OCI-LY1 (cell line): ENCODE results near the gene CTXND2.
"Not testable (repeated sequence)": the region's sequence is repeated elsewhere in the genome, so short reads cannot be mapped to it uniquely, and the experiment has no call there.

ENCODE experiments used
- H2AFZ ChIP-seq: fragments of 200-600 bp; sonication (generic), shearing (Covaris generic); 2 replicates; pipeline ENCODE4 v1.6.0; 2014; ENCODE audit warnings: antibody characterized with exemption, mild to moderate bottlenecking, low read length
- H3F3A ChIP-seq: fragments of 200-600 bp; sonication (generic), shearing (Covaris generic); 2 replicates; pipeline ENCODE4 v1.6.0; 2014; ENCODE audit warnings: mild to moderate bottlenecking, antibody characterized with exemption, low read length, moderate library complexity; ENCODE audit not compliant: insufficient read depth
- H3K27ac ChIP-seq: fragments of 200-600 bp; sonication (generic); 2 replicates; pipeline ENCODE4 v1.5.1; 2014; ENCODE audit warnings: low read length, mixed run types, mild to moderate bottlenecking, low read depth; ENCODE audit not compliant: poor library complexity, severe bottlenecking
- H3K27me3 ChIP-seq: fragments of 200-600 bp; sonication (generic); 2 replicates; pipeline ENCODE4 v1.6.0; 2014; ENCODE audit warnings: antibody characterized with exemption, mild to moderate bottlenecking, low read length, moderate library complexity; ENCODE audit not compliant: insufficient read depth
- H3K36me3 ChIP-seq: fragments of 200-600 bp; sonication (generic); 2 replicates; pipeline ENCODE4 v1.6.1; 2014; ENCODE audit warnings: mild to moderate bottlenecking, antibody characterized with exemption, low read length, moderate library complexity, mixed read lengths; ENCODE audit not compliant: insufficient read depth
- H3K4me1 ChIP-seq: fragments of 200-600 bp; sonication (generic); 2 replicates; pipeline ENCODE4 v1.5.1; 2014; ENCODE audit warnings: mild to moderate bottlenecking, low read length, moderate library complexity; ENCODE audit not compliant: insufficient read depth, severe bottlenecking
- H3K4me2 ChIP-seq: fragments of 200-600 bp; sonication (generic), shearing (Covaris generic); 2 replicates; pipeline ENCODE4 v1.6.1; 2014; ENCODE audit warnings: low read length
- H3K4me3 ChIP-seq: fragments of 200-600 bp; sonication (generic); 2 replicates; pipeline ENCODE4 v1.5.1; 2014; ENCODE audit warnings: low read length, low read depth, mild to moderate bottlenecking, mixed read lengths; ENCODE audit not compliant: poor library complexity, severe bottlenecking
- H3K79me2 ChIP-seq: fragments of 200-600 bp; shearing (Covaris generic); 2 replicates; pipeline ENCODE4 v1.6.1; 2016; ENCODE audit warnings: mixed run types, low read length, mixed read lengths; ENCODE audit not compliant: insufficient read depth
- H3K9ac ChIP-seq: fragments of 200-600 bp; sonication (generic), shearing (Covaris generic); 2 replicates; pipeline ENCODE4 v1.6.1; 2014; ENCODE audit warnings: mild to moderate bottlenecking, low read length, mixed read lengths
- H3K9me2 ChIP-seq: fragments of 200-600 bp; sonication (generic), shearing (Covaris generic); 2 replicates; pipeline ENCODE4 v1.6.1; 2014; ENCODE audit warnings: low read depth, mild to moderate bottlenecking, low read length, mixed read lengths
- H3K9me3 ChIP-seq: fragments of 200-600 bp; shearing (Covaris generic); 2 replicates; pipeline ENCODE4 v1.6.1; 2014; ENCODE audit warnings: low read length, mixed read lengths
- H4K20me1 ChIP-seq: fragments of 200-600 bp; sonication (generic), shearing (Covaris generic); 2 replicates; pipeline ENCODE4 v1.6.0; 2016; ENCODE audit warnings: mild to moderate bottlenecking, low read length; ENCODE audit not compliant: insufficient read depth
- CTCF ChIP-seq: fragments of 200-600 bp; sonication (generic), shearing (Covaris generic); IDR thresholded peaks from 2 replicates; pipeline ENCODE4 v1.5.1; 2017; ENCODE audit warnings: mild to moderate bottlenecking, antibody characterized with exemption, low read length, moderate library complexity, mixed read lengths
- EZH2 ChIP-seq: fragments of 200-600 bp; sonication (generic), shearing (Covaris generic); IDR thresholded peaks from 2 replicates; pipeline ENCODE4 v1.8.0; 2017; ENCODE audit warnings: borderline replicate concordance, mixed run types, mild to moderate bottlenecking, antibody characterized with exemption, low read length, moderate library complexity, mixed read lengths

The CTXND2 gene

GRCh38 chr1:150895618-150896017 is 8.7 kb downstream of the CTXND2 start:
- Histone ChIP-seq H3K4me1 (no peaks in the 10 kb centered on the region), H3K4me3 (no peak overlapping the region), H2AFZ (no peak overlapping the region), H3K27me3 (no peaks in the 10 kb centered on the region; the same call in 1 of the 2 replicates), H3F3A (no peaks in the 10 kb centered on the region), H3K4me2 (no peak overlapping the region), H3K9me3 (no peaks in the 10 kb centered on the region), H3K36me3 (no peaks in the 10 kb centered on the region), H3K9ac (no peak overlapping the region), H3K27ac (no peak overlapping the region), H3K79me2 (no peaks in the 10 kb centered on the region), H3K9me2 (no peaks in the 10 kb centered on the region), H4K20me1 (no peaks in the 10 kb centered on the region)
- no peak for TF ChIP-seq EZH2

- H3K4me3 ChIP-seq, H3K4me2 ChIP-seq, H3K27ac ChIP-seq, H3K9ac ChIP-seq, H3K36me3 ChIP-seq, H3K9me2 ChIP-seq, H3K27me3 ChIP-seq, H2AFZ ChIP-seq, H3K9me3 ChIP-seq, H3K4me1 ChIP-seq, H3K79me2 ChIP-seq, H4K20me1 ChIP-seq, H3F3A ChIP-seq: not testable (repeated sequence)
These were observed 12.9 kb downstream of the CTXND2 start for GRCh38 chr1:150899795-150900194.

GRCh38 chr1:150902346-150902745 is 15.4 kb downstream of the CTXND2 start:
- Histone ChIP-seq H3K27me3 (no peaks in the 10 kb centered on the region), H4K20me1 (no peaks in the 10 kb centered on the region), H2AFZ (no peak overlapping the region), H3K4me1 (no peaks in the 10 kb centered on the region), H3K9ac (no peak overlapping the region), H3K4me2 (no peak overlapping the region), H3K9me2 (no peaks in the 10 kb centered on the region), H3K36me3 (no peaks in the 10 kb centered on the region), H3K9me3 (no peaks in the 10 kb centered on the region), H3K27ac (no peak overlapping the region), H3K4me3 (no peak overlapping the region), H3F3A (no peaks in the 10 kb centered on the region), H3K79me2 (no peaks in the 10 kb centered on the region)
- no peak for TF ChIP-seq EZH2
- no peak for TF ChIP-seq CTCF

- H4K20me1 ChIP-seq: no peaks in the 10 kb centered on the region
- H3K9me3 ChIP-seq: no peaks in the 10 kb centered on the region
- TF ChIP-seq CTCF (no peak), EZH2 (no peak)
- H3K9me2 ChIP-seq: no peaks in the 10 kb centered on the region
- H3F3A ChIP-seq: no peaks in the 10 kb centered on the region
- H3K79me2 ChIP-seq: no peaks in the 10 kb centered on the region
- H3K4me3 ChIP-seq: no peak overlapping the region
- no peak overlapping the region for H3K9ac ChIP-seq
- H3K27ac ChIP-seq: no peak overlapping the region
- H3K27me3 ChIP-seq: no peaks in the 10 kb centered on the region
- no peak overlapping the region for H3K4me2 ChIP-seq
- H2AFZ ChIP-seq: no peak overlapping the region
- H3K36me3 ChIP-seq: no peaks in the 10 kb centered on the region
- no peaks in the 10 kb centered on the region for H3K4me1 ChIP-seq
These were observed 15.8 kb downstream of the CTXND2 start for GRCh38 chr1:150902751-150903150.
